Activated CD4-positive, alpha-beta memory T cell treated with anti-CD3 and anti-CD28 coated beads, Interleukin-2, amount 10 ng/mL, durations not matched to agents 7 days and 5 days (primary cell): Measurements from ENCODE around the gene PREX1. TPM values are rescaled to one million over a fixed set of nuclear protein-coding genes. Genes with fewer than 3 reads are reported as not detected.

Experiments used
- CTCF ChIA-PET: fragments of 350-600 bp; sonication (Branson Sonifier 250); formaldehyde crosslinking; loops from one replicate; lab custom pipeline; 2021; ENCODE audit warnings: antibody characterized with exemption, inconsistent platforms; lab: Charles Lee
- POLR2A ChIA-PET: fragments of 350-600 bp; sonication (Branson Sonifier 250); formaldehyde crosslinking; loops from one replicate; lab custom pipeline; 2021; ENCODE audit warnings: antibody characterized with exemption; lab: Charles Lee
- DNase-seq: peaks from one replicate; pipeline ENCODE4 v3.0.0-alpha.2; 2020
- H3K27ac Mint-ChIP-seq: one replicate; pipeline ENCODE4 v1.8.0; 2021; ENCODE audit warnings: mild to moderate bottlenecking, mixed read lengths
- H3K27me3 Mint-ChIP-seq: one replicate; pipeline ENCODE4 v1.8.0; 2021; ENCODE audit warnings: mixed read lengths
- H3K36me3 Mint-ChIP-seq: one replicate; pipeline ENCODE4 v1.8.0; 2021; ENCODE audit warnings: low read depth, mixed read lengths
- H3K4me1 Mint-ChIP-seq: one replicate; pipeline ENCODE4 v1.8.0; 2021; ENCODE audit warnings: mixed read lengths
- H3K4me3 Mint-ChIP-seq: one replicate; pipeline ENCODE4 v1.8.0; 2021; ENCODE audit warnings: mild to moderate bottlenecking, mixed read lengths
- H3K9me3 Mint-ChIP-seq: one replicate; pipeline ENCODE4 v1.8.0; 2021; ENCODE audit warnings: mixed read lengths
- total RNA-seq, 2 experiments: library from RNA; stranded (reverse); gene quantifications; one replicate each; pipeline ENCODE4 v1.2.3, GENCODE V29; 2021

Gene PREX1
- total RNA-seq, 2 experiments from 2014 or later: 158 to 160 TPM

DNA sequence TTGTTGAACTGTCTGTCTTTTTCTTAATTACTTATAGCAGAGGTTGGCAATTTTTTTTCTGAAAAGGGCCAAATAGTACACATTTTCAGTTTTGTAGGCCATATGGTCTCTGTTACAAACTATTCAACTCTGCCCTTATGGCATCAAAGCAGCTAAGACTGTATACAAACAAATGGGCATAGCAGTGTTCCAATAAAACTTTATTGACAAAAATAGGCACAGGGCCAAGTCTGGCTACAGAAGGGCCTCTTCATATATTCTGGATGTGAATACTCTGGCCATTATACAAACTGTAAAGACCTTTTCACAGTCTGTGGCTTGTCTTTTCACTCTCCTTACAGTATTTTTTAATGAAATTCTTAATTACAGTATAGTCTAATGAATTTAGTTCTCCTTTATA is 132.1 kb downstream of the PREX1 start:
- ChIA-PET CTCF (interaction anchor here (0.9 to 1.2 kb wide), 4 partner anchors 13 to 165 kb away, joined by 3 to 4 read pairs (median 3); no protein-coding TSS in a partner anchor), POLR2A (interaction anchor here (1.3 to 1.7 kb wide), 2 partner anchors 20 to 131 kb away, joined by 3 to 7 read pairs; no protein-coding TSS in a partner anchor)
- Mint-ChIP-seq H3K4me1 (peaks cover 46% of the 10 kb centered on the region), H3K4me3 (no peak overlapping the region), H3K27ac (no peak overlapping the region), H3K36me3 (peaks cover 78% of the 10 kb centered on the region), H3K9me3 (no peaks in the 10 kb centered on the region), H3K27me3 (no peaks in the 10 kb centered on the region)
- no peak for DNase-seq

DNA sequence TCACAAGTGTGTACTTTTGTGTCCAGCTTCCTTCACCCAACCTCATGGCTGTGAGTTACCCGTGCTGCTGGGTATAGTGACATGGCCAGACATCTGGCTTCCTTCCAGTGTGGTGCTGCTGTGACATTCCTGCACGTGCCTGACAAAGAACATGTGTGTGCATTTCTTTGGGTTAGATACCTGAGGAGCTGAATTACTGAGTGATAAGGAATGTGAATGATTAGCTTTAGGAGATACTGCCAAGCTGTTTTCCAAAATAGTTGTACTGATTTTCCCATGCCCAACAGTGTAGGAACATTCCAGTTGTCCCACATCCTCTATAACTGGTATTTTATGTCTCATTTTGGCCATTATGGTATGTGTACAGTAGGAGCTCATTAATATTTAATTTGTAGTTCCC is 132.5 kb downstream of the PREX1 start:
- Mint-ChIP-seq H3K27me3 (no peaks in the 10 kb centered on the region), H3K9me3 (no peaks in the 10 kb centered on the region), H3K27ac (peak overlapping the region; percentile 17), H3K4me3 (no peak overlapping the region), H3K36me3 (peaks cover 76% of the 10 kb centered on the region), H3K4me1 (peaks cover 48% of the 10 kb centered on the region)
- ChIA-PET CTCF (interaction anchor here (1.1 kb wide), 1 partner anchor 12 kb away, joined by 3 read pairs; no protein-coding TSS in a partner anchor), POLR2A (interaction anchor here (1.3 to 1.7 kb wide), 2 partner anchors 20 to 132 kb away, joined by 3 to 7 read pairs; no protein-coding TSS in a partner anchor)
- DNase-seq: no peak

DNA sequence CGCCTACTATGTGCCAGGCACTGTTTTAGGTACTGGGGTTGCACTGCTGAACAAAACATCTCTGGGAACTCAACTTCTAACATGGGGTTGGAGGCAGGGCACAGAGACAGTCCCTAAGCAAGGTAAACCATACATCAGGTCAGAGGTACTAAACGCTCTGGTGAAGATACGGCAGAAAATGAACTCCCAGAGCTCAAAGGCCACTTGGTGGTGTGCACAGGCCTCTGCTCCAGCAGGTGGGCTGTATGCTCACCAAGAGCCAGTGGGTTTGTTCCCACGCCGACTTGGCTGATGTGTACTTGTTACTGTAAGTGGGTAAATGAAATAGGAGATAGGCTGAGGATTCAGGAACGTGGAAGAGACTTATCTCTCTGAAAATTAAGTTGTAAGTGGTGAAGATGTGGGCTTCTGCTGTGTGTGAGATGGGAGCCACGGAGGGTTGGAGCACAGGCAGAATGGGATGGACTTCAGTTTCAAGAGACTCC is 133.4 kb downstream of the PREX1 start:
- ChIA-PET POLR2A (interaction anchor here (1.7 kb wide), 1 partner anchor 21 kb away, joined by 7 read pairs; no protein-coding TSS in a partner anchor), CTCF (no interaction called here)
- peak overlapping the region; percentile 9 for H3K27ac Mint-ChIP-seq
- peaks cover 77% of the 10 kb centered on the region for H3K36me3 Mint-ChIP-seq
- H3K27me3 Mint-ChIP-seq: no peaks in the 10 kb centered on the region
- no peak overlapping the region for H3K4me3 Mint-ChIP-seq
- H3K9me3 Mint-ChIP-seq: no peaks in the 10 kb centered on the region
- H3K4me1 Mint-ChIP-seq: peaks cover 49% of the 10 kb centered on the region
- no peak for DNase-seq

DNA sequence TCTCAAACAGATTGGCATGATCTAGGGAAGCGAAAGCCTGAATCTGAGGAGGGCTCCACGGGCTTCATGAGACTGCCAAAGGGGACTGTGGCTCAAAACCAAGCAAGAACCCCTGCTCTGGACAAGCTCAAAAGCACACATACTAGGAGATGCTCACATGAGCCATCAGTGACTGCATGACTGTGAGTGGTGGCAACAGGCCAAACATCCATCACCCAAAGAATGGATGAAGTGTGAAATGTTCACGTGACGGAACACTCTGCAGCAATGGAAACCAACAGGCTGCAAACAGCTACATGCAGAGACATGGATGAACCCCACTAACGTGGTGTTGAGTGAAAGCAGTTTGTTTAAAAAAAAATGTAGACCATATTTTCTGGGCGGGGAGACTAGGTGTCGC is 136.3 kb downstream of the PREX1 start:
- Mint-ChIP-seq H3K4me1 (peaks cover 36% of the 10 kb centered on the region), H3K27me3 (no peaks in the 10 kb centered on the region), H3K27ac (peak overlapping the region; percentile 16), H3K36me3 (peaks cover 77% of the 10 kb centered on the region), H3K4me3 (no peak overlapping the region), H3K9me3 (no peaks in the 10 kb centered on the region)
- CTCF ChIA-PET: interaction anchor here (1.5 kb wide), 1 partner anchor 213 kb away, joined by 6 read pairs; no protein-coding TSS in a partner anchor
- POLR2A ChIA-PET: no interaction called here
- no peak for DNase-seq

DNA sequence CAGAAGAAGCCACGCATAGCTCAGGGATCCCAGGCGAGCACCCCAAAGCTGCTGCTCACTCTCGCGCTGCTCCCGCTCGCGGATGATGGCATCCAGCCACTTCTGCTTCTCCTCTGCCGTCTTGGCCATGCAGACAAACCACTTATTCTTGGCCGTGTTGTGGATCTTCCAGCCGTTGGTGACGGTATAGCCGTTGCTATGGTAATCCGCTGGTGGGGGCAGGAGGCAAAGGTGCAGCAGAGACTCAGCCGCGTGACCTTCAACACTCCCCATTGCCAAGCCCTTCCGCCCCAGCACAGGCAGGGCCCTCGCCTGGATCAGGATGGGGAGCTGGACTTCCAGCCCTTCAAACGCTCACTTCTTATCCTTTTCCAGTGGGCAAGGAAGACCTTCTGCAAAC is 136.9 kb downstream of the PREX1 start:
- ChIA-PET CTCF (interaction anchor here (1.5 kb wide), 1 partner anchor 214 kb away, joined by 6 read pairs; no protein-coding TSS in a partner anchor), POLR2A (interaction anchor here (0.8 kb wide), 1 partner anchor 128 kb away, joined by 3 read pairs; no protein-coding TSS in a partner anchor)
- peak overlapping the region; percentile 52 for H3K27ac Mint-ChIP-seq
- no peak for DNase-seq
- peaks cover 34% of the 10 kb centered on the region for H3K4me1 Mint-ChIP-seq
- H3K27me3 Mint-ChIP-seq: no peaks in the 10 kb centered on the region
- H3K4me3 Mint-ChIP-seq: no peak overlapping the region
- peaks cover 76% of the 10 kb centered on the region for H3K36me3 Mint-ChIP-seq
- no peaks in the 10 kb centered on the region for H3K9me3 Mint-ChIP-seq

DNA sequence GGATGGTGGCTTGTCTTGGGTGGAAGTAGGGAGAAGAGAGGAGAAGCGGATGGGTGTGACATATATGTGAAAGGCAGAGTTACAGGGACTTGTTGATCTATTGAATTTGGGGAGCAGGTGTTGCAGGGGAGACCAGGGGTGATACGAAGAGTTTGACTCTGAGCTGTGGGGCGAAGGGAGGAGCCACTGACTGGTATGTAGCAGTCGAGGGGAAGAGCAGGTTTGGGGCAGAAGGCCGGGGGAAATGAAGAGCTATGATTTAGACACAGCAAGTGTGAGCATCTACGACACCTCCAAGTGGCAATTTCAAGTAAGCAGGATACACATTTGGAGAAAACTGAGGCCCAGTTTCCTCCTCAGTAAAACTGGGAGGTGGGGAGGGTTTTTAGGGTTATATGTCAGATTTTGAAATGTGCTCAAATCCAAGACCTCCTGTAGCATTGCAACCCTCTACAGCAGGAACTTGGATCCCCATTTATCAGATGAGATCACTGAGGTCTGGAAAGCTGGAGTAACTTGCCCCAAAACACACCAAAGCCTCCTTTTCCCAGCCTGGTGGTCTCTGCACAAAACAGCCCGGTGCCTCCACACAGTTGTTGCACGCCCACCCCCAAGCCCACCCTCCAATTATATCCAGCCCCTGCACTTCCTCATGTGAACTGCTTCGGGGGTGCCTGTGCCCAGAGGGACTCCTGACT is 137.8 kb downstream of the PREX1 start:
- Mint-ChIP-seq H3K9me3 (no peaks in the 10 kb centered on the region), H3K36me3 (peaks cover 76% of the 10 kb centered on the region), H3K4me1 (peaks cover 36% of the 10 kb centered on the region), H3K27ac (peak overlapping the region; percentile 54), H3K4me3 (no peak overlapping the region), H3K27me3 (no peaks in the 10 kb centered on the region)
- CTCF ChIA-PET: no interaction called here
- POLR2A ChIA-PET: interaction anchor here (0.8 kb wide), 1 partner anchor 128 kb away, joined by 3 read pairs; no protein-coding TSS in a partner anchor
- no peak for DNase-seq

DNA sequence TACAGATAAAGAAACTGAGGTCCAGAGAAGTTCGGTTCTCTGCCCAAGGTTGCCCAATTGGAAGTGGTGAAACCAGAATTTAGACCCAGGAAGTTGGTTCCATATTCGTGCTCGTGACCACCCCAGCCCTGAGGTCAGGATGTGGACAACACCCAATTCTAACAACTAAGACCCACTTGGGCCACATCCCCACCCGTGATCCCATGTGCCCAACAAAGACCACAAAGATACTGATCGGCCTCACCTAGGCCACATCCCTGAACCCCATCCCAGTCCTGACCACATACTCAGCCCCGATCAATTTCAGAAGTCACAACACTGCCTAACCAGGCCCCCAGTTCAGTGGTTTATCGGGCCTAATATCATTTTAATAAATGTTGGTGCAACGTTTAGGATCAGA is 138.4 kb downstream of the PREX1 start:
- no peaks in the 10 kb centered on the region for H3K9me3 Mint-ChIP-seq
- H3K4me1 Mint-ChIP-seq: peaks cover 38% of the 10 kb centered on the region
- peak overlapping the region; percentile 54 for H3K27ac Mint-ChIP-seq
- H3K27me3 Mint-ChIP-seq: no peaks in the 10 kb centered on the region
- POLR2A ChIA-PET: no interaction called here
- CTCF ChIA-PET: no interaction called here
- peak; percentile 31 for DNase-seq
- H3K4me3 Mint-ChIP-seq: no peak overlapping the region
- peaks cover 76% of the 10 kb centered on the region for H3K36me3 Mint-ChIP-seq

DNA sequence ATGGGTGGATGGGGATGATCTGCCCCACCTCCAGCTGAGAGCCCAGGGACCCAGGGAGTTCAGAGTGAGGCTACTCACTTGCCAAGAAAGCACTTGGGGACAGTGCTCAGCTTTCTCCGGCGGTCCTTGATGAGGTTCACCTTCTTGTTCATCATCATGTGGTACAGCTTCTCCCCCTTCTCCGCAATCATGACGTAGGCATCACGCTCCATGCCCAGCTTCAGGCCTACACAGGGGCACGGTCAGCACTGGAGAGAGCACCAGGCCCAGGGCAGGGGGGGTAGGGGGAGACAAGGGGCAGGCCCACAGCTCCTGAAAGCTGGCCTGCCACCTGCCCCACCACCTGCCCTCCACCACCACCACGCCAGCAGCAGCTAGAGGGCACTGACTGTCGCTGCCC is 139.2 kb downstream of the PREX1 start:
- H3K4me3 Mint-ChIP-seq: no peak overlapping the region
- H3K4me1 Mint-ChIP-seq: peaks cover 40% of the 10 kb centered on the region
- ChIA-PET CTCF (no interaction called here), POLR2A (no interaction called here)
- peak overlapping the region; percentile 41 for H3K27ac Mint-ChIP-seq
- no peak for DNase-seq
- no peaks in the 10 kb centered on the region for H3K27me3 Mint-ChIP-seq
- H3K9me3 Mint-ChIP-seq: no peaks in the 10 kb centered on the region
- peaks cover 81% of the 10 kb centered on the region for H3K36me3 Mint-ChIP-seq

DNA sequence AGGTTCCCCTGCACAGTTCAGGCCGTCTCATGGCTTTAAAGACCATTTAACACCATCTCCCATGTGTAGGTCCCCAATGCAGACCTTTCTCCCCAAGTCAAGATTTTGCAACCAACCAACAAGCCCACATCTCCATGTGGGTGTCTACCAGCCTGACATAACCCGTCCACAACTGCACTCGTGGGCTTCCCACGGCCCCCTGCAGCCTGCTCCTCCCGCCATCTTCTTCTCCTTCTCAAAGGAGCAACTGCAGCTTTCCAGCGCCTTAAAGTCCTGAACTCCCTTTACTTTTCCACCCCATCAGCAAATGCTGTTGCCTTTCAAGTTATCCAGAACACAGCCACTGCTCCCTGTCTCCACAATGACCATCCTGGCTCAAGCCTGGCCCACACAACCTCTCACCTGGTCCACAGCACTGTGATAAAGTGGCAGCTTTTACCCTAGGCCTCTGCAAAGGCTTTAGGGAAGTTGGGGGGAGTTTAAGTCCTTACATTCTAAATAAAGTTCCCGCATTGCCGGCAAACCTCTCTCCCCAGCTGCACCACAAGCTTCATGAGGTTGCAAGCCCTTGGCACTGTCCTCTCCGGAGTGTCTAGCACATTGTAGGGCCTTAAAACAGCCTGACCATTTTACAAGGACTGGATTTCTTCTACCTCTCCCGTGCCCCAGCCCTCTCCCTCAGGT is 140.5 kb downstream of the PREX1 start:
- H3K4me1 Mint-ChIP-seq: peaks cover 40% of the 10 kb centered on the region
- peaks cover 81% of the 10 kb centered on the region for H3K36me3 Mint-ChIP-seq
- DNase-seq: no peak
- no peaks in the 10 kb centered on the region for H3K9me3 Mint-ChIP-seq
- no peaks in the 10 kb centered on the region for H3K27me3 Mint-ChIP-seq
- H3K27ac Mint-ChIP-seq: peak overlapping the region; percentile 42
- POLR2A ChIA-PET: no interaction called here
- no peak overlapping the region for H3K4me3 Mint-ChIP-seq
- CTCF ChIA-PET: no interaction called here

DNA sequence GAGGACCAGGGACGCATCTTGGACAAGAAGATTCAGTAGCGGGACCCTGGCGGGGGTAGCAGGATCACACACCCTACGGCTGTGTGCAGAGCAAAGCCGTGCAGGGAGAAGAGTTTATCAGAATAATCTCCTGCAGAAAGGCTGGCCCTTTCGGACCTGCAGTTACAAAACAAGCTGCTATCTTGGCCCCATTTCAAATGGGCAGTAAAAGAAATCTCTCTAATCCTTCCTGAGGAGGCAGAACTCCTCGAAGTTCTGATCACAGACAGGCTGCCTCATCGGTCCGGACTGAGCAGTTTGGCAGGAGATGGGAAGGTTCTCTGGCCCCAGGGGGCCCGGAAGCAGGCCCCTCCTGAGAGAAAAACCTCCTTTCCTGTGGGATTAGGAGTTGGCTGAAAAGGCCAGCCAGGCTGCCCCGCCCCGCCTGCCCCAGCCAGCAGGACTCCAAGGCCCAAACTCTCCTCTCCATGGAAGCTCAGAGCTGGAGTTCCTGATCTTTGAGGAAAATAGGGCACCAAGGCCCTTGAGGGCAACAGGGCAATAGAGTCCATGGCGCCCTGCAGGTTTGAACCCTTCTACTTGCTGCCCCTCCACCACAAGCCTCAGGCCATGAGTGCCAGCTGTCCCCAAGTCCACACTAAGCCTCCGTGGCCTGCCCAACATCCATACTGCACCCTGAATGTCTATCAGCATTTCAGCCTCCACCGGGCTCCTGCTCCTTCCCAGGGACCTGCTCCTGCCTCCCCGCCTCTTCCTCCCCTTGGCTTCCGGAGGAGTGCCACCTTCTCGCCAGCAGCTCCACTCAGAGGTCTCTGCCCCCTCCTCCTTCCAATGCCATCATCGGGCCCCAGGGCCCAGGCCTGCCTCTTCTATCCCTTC is 141.3 kb downstream of the PREX1 start:
- no peak for DNase-seq
- Mint-ChIP-seq H3K27ac (peak overlapping the region; percentile 25), H3K4me3 (no peak overlapping the region), H3K36me3 (peaks cover 74% of the 10 kb centered on the region), H3K9me3 (no peaks in the 10 kb centered on the region), H3K27me3 (no peaks in the 10 kb centered on the region), H3K4me1 (peaks cover 40% of the 10 kb centered on the region)
- CTCF ChIA-PET: no interaction called here
- POLR2A ChIA-PET: no interaction called here

DNA sequence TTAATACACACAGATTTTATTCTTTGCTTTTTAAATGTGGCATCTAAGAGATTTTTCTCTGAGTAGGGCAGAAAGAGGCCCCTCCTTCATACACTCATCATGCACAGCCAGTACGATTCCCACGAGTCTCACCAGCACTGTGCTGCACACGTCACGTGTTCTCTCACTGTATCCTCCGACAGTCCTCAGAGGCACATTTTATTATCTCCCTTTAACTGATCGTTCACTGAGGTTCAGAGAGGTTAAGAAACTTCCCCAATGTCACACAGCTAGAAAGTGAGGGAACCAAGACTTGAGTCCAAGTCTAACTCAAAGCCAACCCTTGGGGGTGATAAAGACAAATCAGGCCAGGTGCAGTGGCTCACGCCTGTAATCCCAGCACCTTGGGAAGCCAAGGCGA is 142.5 kb downstream of the PREX1 start:
- ChIA-PET CTCF (no interaction called here), POLR2A (no interaction called here)
- no peak for DNase-seq
- Mint-ChIP-seq H3K4me1 (peaks cover 28% of the 10 kb centered on the region), H3K4me3 (no peak overlapping the region), H3K9me3 (no peaks in the 10 kb centered on the region), H3K36me3 (peaks cover 64% of the 10 kb centered on the region), H3K27ac (no peak overlapping the region), H3K27me3 (no peaks in the 10 kb centered on the region)

DNA sequence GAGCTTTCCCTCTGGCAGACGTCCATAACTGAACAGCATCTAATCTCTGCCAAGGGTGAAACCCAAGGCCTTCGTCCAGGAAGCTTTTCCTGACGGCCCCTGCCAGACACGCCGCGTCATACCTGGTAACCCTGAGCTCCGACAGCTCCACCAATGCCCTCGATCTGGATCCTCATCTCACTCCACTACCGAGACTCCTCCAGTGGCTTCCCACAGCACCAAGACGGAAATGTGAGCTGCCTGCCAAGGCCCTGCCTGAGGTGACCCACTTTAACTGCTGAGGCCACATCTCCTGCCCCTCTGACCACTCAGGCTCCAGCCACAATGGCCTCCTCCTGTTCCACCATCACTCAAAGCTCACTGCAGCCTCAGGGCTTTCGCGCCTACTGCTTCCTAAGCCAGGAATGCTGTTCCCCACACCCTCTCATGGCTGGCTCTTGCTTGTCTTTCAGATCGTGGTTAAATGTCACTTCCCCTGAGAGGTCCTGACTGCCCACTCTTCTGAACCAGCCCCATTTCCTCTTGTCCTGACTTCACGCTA is 143.2 kb downstream of the PREX1 start:
- H3K4me1 Mint-ChIP-seq: peaks cover 21% of the 10 kb centered on the region
- peak overlapping the region; percentile 21 for H3K27ac Mint-ChIP-seq
- ChIA-PET CTCF (interaction anchor here (2.5 kb wide), 1 partner anchor 27 kb away, joined by 8 read pairs; no protein-coding TSS in a partner anchor), POLR2A (interaction anchor here (1.3 kb wide), 1 partner anchor 32 kb away, joined by 3 read pairs; no protein-coding TSS in a partner anchor)
- DNase-seq: no peak
- no peaks in the 10 kb centered on the region for H3K27me3 Mint-ChIP-seq
- peaks cover 57% of the 10 kb centered on the region for H3K36me3 Mint-ChIP-seq
- H3K9me3 Mint-ChIP-seq: no peaks in the 10 kb centered on the region
- H3K4me3 Mint-ChIP-seq: no peak overlapping the region
